Activated T-helper 1 cell treated with Interleukin-2 at 50 U/mL for 16 hours (primary cell): ENCODE results near the gene SKAP1.
"Not testable (repeated sequence)": the region's sequence is repeated elsewhere in the genome, so short reads cannot be mapped to it uniquely, and the experiment has no call there.

Experiments
- DNase-seq: peaks from one replicate; pipeline ENCODE4 v3.0.0-alpha.2; 2020; ENCODE audit warnings: low read depth

SKAP1 gene

DNA sequence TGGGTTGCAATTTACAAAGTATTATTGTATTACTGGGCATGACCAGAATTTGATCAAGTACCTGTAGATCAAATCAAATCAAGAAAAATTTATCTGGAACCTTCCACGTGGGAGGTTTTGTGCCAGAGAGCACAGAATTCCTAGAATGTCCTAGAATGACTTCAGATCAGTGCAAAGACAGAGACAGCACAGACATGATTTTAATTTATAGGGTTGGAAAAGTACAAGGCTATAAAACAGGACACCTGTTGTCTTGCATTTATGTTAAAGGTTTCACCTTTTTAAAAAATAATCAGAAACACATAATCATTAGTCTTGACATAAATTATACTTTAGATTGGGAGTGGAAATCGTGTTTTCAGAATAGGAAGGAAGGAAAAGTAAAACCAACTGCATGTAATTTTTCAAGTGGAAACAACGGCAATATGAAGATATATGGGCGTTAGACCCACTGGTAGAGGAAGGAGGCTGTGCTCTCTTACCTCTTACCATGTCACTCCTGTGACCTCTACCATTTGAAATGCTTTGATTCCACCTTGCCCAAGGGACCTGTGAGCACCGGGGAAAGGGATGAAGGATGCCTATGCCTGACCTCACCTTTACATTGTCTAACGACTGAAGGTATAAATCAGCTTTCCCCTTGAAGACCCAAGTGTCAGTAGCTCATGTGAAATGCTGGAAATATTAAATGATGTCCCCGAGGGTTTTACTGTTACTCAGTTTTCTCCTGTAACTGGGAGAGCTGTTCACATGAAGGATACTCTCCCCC is 222.1 kb downstream of the SKAP1 start:
- no peak for DNase-seq

DNA sequence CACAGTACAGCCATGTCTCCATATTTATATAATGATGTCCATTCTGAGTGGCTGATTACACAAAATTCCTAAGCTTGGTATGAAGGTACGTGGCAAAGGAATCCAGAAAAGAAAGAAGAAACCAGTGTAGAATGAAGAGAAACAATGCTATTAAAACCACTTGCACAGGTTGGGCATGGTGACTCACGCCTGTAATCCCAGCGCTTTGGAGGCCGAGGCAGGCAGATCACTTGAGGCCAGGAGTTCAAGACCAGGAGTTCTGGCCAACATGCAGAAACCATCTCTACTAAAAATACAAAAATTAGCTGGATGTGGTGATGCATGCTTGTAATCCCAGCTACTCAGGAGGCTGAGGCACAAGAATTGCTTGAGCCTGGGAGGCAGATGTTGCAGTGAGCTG is 223.0 kb downstream of the SKAP1 start:
- not testable (repeated sequence) for DNase-seq

DNA sequence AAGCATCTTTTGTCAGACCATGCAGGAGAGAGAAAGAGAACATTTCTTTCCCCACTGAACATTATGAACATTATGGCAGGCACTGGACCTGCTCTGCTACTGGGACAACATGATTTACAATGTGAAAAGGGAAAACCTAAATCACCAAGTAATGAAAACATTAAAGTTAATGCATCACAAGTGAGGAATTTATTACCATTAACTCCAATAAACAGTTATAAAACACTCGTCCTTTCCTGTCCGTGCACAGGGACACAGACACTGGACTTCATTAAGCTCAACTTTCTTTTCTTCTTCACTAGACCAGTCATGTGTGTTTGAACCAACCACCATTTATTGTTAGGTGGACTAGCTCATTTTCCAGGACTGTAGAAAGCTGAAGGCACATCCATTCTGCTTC is 227.1 kb downstream of the SKAP1 start:
- DNase-seq, result no peak

DNA sequence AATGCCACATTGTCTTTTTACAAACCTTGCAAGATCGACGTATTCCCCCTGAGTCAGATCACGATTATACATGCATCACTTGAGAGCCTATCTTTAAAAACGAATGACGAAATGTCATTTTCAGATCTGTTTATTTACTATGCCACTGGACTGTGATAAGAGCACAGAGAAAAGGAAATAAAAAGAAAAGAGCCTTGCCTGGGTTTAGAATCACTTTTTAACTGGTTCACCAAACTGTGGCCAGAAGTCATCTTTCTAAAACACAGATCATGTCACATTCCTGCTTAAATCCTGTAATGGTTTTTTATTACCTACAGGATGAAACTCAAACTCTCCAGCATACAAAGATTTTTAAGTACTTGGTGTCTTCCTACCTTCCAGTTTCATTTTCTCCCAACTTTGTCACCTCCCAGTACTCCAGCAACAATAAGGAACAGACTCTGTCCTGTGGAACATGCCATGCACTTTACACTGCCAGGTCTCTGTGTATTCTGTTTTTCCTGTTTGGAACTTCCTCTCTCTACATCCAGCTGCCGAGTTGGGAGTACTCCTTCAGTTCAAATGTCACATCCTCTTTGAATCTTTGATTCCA is 231.0 kb downstream of the SKAP1 start:
- DNase-seq, result no peak

DNA sequence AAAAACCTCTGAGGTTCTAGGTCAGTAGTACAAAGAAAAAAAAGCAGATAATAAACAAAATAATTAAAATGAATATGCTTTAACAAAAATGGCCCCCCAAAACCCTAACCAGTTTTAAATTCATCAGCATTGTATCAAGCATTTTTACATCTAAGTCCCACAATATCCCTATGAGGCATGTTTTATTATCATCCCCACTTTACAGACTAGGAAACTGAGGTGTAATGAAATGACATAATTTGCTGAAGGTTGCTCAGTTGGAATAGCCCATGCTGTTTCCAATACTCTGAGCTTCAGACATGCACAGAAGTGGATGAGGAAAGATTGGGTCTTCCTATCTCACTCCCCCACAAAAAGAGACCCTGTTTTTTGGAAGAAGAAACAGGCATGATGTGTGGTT is 234.1 kb downstream of the SKAP1 start:
- DNase-seq, result no peak

DNA sequence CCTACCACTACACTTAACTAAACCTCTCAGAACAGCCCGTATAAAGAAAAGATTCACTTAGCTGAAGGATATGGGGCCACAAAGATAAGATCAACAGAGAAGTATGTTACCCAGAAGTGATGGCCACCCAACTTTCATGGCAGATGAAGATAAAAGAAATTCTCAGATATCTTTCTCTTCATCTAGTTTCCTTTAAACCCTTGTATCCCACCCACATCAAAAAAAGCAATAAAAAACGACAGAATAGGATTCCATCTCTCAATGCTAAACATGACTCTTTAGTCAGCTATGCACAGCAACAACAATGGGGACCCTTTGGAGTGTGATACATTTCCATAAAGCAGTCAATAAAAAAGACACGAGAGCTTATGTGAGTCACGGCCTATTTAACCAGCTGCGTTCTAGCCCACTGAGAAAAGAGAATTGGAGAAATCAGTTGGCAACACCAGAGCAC is 235.9 kb downstream of the SKAP1 start:
- no peak for DNase-seq

DNA sequence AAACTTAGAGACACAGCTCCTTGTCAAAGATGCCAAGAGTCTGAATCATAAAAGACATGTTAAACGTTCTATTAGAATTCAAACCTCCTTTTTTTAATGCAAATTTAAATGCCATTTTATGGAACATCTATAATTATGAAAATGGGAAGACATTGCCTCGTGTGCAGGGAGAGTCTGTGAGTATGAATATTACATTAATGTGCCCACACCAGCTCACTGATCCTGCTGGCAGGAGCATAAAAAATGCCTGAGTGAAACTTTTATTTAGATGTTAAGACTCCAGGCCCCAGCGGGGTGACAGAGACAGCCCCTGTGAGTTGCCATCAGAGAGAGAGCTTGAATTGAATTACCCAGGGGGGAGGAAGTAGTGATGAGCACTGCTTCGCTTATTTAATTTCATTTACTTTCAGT is 237.7 kb downstream of the SKAP1 start:
- no peak for DNase-seq

DNA sequence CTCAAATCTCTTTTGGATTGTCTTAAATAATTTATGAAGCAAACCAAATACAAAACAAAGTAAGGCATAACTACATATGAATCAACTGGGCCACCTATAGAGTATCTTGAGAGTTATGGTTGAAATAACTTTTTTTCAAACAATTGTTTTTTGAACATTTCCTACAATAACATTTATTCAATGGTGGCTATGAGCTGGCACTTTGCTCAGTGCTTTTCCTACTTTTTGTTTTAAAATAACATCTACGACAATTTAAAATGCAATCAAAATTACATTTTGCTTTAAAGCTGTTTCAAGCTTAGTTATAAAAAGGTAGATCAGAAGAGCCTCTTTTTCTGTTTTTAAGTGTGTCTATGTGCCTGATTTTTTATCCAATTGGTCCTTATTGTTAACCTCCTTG is 238.7 kb downstream of the SKAP1 start:
- no peak for DNase-seq

DNA sequence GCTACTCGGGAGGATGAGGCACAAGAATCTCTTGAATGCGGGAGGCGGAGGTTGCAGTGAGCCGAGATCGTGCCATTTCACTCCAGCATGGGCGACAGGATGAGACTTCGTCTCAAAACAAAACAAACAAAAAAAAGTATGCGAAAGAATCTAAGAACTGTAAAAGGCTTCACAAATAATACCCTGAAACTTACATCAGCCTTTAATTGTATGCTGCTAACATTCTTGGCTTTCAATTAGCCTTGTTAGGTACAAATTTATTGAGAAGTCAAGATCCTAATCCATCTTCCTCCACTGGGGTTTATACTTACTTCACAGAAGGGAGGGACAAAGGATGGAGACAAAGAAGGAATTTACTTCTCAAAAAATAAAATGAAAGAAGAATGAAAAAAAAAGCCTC is 239.1 kb downstream of the SKAP1 start:
- no peak for DNase-seq

DNA sequence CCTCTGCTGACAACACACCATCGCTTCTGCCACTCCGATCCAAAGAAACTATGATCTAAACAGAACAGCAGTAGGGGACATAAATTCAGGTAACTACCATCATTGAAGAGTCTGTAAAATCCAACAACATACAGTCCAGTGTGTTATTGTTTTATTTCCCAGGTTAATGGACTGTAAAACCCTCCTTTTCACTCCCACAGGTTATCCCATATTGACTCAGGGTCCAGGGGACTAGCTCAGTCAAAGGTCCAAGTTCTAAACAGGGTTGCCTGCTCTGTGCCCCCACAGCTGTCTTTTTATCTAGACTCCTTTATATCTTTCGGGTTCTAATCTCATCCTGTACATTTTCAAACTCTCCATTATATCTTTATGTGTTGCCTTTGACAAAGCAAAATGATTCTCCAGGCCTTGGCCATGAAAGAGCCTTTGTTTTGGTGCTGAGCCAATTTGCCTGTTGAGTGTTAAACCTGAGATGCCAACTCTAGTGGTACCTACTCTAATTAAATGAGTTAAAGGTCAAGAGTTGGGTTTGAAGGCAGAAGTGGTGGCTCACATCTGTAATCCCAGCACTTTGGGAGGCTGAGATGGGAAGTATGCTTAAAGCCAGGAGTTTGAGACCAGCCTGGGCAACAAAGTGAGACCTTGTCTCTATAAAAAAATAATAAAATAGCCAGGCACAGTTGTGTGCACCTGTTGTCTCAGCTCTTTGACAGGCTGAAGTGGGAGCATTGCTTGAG is 242.0 kb downstream of the SKAP1 start:
- no peak for DNase-seq

DNA sequence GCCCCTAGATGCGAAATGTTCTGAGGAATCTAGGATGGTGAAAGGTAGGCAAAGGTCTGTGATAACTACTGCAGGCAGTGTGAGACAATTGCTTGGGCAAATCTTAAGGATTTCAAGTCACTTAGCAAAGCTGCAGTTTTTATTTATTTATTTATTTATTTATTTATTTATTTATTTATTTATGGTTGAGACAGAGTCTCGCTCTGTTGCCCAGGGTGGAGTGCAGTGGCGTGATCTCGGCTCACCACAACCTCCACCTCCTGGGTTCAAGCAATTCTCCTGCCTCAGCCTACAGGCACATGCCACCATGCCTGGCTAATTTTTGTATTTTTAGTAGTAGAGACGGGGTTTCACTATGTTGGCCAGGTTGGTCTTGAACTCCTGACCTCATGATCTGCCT is 243.7 kb downstream of the SKAP1 start:
- DNase-seq, result not testable (repeated sequence)

DNA sequence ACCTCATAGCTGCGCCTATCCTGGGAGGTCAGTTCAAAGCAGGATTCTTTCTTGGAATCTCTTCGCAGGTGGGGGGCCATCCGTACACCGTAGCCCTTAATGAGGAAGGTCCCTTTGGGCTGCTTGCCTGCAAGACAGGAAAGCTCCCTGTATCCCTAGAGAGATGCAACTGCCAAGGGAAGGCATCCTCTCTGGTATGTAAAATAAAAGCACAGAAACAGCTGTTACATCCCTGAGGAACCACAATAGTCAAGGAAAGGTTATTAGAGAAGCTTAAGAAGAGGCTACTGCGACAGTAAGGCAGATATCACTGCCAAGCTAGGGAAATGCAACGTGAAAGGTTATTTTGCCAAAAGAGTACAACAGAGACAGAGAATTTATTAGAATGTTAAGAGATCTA is 245.3 kb downstream of the SKAP1 start:
- DNase-seq, result no peak

DNA sequence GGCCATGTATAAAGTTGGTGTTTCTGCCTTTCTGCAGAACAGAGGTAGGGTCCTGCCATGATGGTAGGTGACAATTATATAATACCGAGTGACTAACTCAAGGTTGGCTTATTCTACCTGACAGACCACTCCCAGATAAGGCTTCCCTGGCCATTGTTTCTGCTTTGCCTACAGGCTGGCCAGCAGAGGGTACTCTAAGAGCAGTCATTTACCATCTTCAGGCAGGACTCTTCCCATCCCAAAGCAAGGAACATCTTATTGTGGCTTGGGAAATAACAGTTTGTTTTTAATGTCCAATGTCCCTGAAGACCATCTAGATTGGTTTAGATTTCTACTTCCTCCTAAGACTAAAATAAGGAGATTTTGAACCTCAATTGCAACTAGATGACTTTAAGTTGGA is 248.4 kb downstream of the SKAP1 start:
- DNase-seq, result no peak

DNA sequence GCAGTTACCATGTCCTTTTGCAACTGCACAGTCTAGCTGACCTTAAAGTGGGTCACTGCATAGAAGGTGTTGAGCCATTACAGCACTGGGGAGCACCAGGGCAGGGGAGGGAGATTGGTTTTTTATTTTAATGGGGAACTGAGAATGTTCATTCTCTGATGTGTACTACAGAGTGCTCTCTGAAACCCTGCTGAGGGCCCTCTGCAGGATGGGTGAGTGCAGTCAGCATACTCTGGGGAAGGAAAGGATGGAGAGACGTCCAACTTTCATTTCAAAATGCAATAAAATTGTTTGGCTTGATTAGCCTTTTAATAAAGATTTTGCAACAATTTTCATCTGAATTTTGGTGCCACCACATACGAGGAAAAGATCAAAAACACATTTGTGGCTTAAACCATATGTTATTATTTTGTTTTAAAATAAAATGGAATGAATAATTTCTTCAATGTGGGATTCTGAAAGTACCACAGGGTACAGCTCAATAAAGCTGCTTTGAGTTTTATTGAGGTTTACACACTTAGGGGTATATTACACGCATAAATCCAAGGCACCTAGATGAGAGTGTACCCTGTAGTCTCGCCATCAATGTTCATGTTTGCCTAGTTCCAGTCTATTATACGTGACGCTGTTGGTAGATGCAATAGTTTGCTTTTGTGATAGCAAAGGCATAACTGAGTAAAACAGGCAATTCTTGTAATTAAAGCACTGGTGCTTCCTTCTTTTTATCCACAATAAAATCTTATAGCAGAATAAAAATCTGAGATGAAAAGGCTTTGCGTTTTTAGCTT is 249.0 kb downstream of the SKAP1 start:
- no peak for DNase-seq

DNA sequence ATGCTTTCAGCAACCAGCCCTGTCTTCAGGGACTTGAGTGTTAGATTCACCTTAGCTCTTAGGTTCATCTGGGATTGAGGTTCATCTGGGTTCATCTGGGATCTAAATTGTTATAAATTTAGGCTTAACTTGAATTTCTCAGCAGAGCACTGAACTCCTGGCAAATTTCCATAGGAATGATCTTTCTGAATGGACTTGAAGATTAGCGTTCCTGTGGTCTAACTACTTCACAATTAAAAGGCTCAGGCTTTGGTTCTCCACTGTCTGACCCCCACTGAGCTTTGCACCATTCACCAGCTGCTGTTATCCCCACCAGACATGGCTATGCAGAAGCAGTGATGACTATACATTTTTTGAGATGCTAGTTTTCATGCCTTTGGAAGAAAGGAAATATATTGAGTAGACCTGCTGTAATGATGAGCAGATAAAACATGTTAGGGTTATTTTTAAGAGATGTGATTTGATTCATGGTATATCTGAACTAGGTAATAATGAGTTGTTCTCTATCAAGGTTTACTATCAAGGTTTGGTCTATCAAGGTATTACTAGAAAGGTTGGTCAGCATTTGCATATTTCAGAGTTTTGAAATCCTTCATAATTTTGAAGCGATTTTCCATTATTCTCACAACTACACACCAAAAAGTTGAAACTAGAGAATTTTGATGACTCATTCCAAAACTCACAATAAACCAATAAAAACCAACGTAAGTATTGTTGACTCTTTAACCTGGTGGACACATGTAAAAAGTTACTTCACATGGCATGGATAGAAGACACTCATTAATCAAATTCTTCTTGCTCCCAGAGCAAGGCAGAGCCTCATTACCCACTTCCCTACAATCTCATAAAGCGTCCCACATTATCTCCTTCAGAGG is 250.7 kb downstream of the SKAP1 start:
- no peak for DNase-seq

DNA sequence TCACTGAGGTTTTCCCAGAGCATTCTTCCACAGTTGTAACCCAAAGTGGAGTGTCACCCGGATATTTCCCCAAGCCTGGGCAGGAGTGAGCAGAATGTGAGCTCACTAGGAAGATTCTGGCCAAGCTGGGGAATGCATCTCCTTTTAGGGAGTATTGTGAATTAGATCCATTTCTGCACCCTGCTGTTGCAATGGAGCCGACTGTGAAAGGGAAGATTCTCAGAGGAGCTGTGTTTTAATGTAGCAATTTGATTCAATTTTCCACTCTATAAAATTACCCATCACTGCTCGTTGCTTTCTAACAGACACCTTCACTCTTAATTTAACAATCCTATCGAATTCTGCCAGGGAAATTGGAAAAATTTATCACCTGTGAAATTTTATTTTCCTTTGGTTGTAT is 251.7 kb downstream of the SKAP1 start:
- no peak for DNase-seq

DNA sequence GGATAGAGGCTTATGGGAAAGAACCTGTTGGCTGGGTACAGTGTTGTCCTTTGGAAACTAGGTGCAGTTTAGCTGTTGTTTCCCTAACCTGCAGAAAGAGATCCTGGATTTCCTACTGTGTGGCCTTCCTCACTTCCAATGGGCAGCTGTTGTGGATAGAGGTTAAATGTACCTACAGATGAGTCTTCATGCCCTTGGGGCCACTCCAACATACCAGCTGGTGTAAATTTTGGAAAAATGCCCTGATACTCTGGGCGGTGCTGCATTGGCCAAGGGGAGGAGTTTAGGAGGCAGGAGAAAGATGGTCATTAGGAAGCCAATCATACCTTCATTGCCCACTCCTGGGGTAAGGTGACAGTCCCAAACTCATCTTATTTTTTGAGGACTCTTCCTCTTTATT is 252.2 kb downstream of the SKAP1 start:
- DNase-seq, result no peak

DNA sequence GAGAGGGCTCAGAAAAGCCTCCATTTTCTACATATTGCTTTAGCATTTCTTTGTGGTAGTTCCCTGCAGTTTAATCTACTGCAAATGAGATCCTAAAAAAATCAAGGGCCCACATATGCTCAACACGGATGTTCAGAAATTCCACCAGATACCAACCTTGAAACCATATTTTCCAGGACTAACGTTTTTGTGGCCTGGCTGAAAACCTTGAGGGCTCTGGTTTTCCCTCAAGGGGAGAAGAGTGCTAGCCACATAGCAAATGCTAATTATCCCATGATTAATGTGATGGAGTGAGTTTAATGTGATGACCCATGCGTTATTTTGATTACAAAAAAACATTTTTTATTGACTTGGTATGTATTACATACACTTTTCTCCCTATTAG is 253.6 kb downstream of the SKAP1 start:
- no peak for DNase-seq

DNA sequence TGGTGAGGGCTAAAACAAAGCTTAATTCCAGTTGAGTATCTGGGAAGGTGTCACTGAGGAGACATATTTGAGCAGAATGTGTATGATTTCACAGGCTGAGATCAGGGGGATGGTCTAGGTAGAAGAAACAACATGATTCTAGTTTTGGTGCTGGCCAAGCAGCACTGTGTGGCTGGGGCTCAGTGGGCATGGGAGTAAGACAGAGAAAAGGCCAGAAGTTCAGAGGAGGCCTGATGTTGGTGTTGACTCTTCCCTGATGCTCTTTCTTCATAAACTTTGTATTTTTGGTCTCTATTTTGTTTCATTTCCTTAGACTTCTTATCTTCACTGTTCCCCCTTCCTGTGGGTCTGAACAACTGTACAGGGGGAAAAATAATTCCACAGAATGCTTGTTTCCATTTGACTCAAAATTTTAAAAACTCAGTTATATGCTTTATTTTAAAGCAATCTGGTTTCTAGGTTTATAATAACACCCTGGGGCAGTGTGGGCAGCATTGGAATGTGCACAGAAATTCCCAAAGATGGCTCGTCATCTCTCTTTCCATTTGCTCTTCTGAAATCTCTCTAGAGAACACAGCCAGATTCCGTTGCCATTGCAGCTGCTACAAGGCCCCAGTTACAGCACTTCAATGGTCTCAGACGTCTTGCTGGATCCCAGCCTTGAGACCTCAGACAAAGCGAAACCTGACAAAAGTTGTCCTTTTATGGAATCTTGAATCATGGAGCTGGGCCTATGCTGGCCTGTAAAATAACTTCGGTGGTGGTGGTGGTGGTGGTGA is 254.1 kb downstream of the SKAP1 start:
- DNase-seq, result no peak

DNA sequence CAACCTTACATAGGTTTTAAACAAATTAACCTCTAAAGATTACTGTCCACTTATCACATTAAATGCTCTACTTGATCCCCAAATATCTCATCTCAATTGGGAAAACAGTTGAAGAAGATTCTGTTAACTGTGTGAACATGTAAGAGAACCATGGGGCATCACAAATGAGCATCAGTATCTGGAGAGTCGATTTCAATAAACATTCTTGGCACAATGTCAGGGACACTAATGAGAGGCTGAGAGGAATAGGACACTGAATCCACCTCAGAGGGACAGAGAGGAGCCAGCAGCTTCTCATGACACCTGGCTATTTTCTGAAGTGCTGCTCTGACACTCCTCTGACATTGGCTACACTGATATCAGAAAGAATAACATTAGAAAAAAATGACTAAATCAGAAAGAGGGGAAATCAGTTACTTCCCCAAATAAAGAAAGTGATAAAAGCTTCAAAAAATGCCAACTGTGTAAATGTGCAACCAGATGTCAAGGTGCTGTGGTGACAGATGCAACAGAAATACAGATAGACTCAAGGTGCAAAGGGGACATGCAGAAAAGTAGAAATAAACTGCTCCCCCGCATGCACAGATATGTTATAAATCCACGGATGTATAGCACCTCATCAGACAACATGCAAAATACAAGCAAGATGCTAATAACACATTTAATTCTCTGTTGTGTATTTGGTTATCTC is 255.0 kb downstream of the SKAP1 start:
- no peak for DNase-seq
